ENCODE measurements around the gene NHLRC2.

DNA sequence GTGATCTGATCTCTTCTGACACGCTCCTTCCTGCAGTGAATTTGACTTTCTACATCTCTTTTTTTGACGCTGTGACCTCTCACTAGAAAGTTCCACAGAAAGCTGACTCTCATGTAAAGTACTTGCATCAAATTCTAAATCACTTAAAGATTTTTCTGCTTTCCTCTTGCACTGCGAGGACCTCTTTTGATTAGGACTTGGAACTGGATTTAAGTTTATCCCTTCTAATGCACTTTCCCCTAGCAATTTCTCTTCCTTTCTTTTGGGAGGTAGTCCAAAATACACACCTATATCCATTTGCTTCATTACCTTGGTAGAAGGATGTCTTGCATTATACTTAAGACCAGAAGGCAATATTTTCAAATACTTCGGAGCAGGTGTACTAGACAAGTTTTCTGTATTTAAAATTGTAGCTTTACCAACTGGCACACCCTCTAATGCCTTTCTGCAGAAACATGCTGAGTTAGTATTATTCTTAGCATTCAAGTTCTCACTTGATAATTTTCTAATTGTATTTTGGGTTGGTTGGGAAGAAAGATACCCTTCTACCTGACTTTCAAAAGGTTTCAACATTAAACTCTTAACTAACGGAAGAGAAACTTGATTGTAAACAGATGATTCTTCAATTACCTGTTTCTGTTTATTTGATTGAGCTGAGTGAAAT lies 5.2 kb upstream of the NHLRC2 start:
- TF ChIP-seq, protein P1, sequence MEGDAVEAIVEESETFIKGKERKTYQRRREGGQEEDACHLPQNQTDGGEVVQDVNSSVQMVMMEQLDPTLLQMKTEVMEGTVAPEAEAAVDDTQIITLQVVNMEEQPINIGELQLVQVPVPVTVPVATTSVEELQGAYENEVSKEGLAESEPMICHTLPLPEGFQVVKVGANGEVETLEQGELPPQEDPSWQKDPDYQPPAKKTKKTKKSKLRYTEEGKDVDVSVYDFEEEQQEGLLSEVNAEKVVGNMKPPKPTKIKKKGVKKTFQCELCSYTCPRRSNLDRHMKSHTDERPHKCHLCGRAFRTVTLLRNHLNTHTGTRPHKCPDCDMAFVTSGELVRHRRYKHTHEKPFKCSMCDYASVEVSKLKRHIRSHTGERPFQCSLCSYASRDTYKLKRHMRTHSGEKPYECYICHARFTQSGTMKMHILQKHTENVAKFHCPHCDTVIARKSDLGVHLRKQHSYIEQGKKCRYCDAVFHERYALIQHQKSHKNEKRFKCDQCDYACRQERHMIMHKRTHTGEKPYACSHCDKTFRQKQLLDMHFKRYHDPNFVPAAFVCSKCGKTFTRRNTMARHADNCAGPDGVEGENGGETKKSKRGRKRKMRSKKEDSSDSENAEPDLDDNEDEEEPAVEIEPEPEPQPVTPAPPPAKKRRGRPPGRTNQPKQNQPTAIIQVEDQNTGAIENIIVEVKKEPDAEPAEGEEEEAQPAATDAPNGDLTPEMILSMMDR (IDR thresholded peaks at IDR 0.05) = no peak
- TF ChIP-seq POLR2A (IDR thresholded peaks at IDR 0.05) (no peak), EP300 (IDR thresholded peaks at IDR 0.05; ENCODE audit: low read depth) (no peak)

Measured in transverse colon (tissue), 3 donors.